SU-DHL-6 (cell line): Measurements from ENCODE around the gene KIF5C.

Experiments used
- H2AFZ ChIP-seq: fragments of 200-600 bp; sonication (generic); 2 replicates; pipeline ENCODE4 v1.6.1; 2014; ENCODE audit warnings: low read depth, mild to moderate bottlenecking, moderate library complexity, mixed read lengths, antibody characterized with exemption, low read length; ENCODE audit not compliant: severe bottlenecking
- H3F3A ChIP-seq: fragments of 200-600 bp; shearing (Covaris generic); 2 replicates; pipeline ENCODE4 v1.6.0; 2016; ENCODE audit warnings: antibody characterized with exemption, mild to moderate bottlenecking; ENCODE audit not compliant: insufficient read depth
- H3K27ac ChIP-seq: fragments of 200-600 bp; sonication (generic); 2 replicates; pipeline ENCODE4 v1.5.1; 2016; ENCODE audit warnings: low read depth, mild to moderate bottlenecking, low read length, moderate library complexity, mixed read lengths
- H3K27me3 ChIP-seq: fragments of 200-600 bp; sonication (generic), shearing (Covaris generic); 2 replicates; pipeline ENCODE4 v1.6.0; 2014; ENCODE audit warnings: mild to moderate bottlenecking, low read length
- H3K36me3 ChIP-seq: fragments of 200-600 bp; sonication (generic); 2 replicates; pipeline ENCODE4 v1.6.1; 2014; ENCODE audit warnings: mild to moderate bottlenecking, low read length, mixed read lengths
- H3K4me2 ChIP-seq: fragments of 300-600, 200-600 bp; shearing (Covaris generic), sonication (generic); 2 replicates; pipeline ENCODE4 v1.6.0; 2014; ENCODE audit warnings: low read length, low read depth, mild to moderate bottlenecking; ENCODE audit not compliant: poor library complexity, severe bottlenecking
- H3K4me3 ChIP-seq: fragments of 200-600 bp; sonication (generic); 2 replicates; pipeline ENCODE4 v1.5.1; 2014; ENCODE audit warnings: antibody characterized with exemption, low read length, mild to moderate bottlenecking, mixed read lengths; ENCODE audit not compliant: insufficient read depth, poor library complexity, severe bottlenecking
- H3K79me2 ChIP-seq: fragments of 200-600 bp; sonication (generic); 2 replicates; pipeline ENCODE4 v1.6.1; 2014; ENCODE audit warnings: mild to moderate bottlenecking, low read length, moderate library complexity; ENCODE audit not compliant: insufficient read depth
- H3K9ac ChIP-seq: fragments of 200-600 bp; sonication (generic); 2 replicates; pipeline ENCODE4 v1.7.0; 2014; ENCODE audit warnings: mild to moderate bottlenecking, low read length
- H3K9me2 ChIP-seq: fragments of 200-600 bp; sonication (generic); replicated peaks from 2 replicates; pipeline ENCODE4 v1.6.1; 2014; ENCODE audit warnings: low read length; ENCODE audit not compliant: insufficient read depth
- H3K9me3 ChIP-seq: fragments of 200-600 bp; sonication (generic); 2 replicates; pipeline ENCODE4 v1.6.1; 2014; ENCODE audit warnings: low read length, mixed read lengths; ENCODE audit not compliant: insufficient read depth
- H4K20me1 ChIP-seq: fragments of 200-600 bp; sonication (generic); 2 replicates; pipeline ENCODE4 v1.6.1; 2014; ENCODE audit warnings: low read depth, mild to moderate bottlenecking, antibody characterized with exemption, low read length, moderate library complexity, mixed read lengths
- CTCF ChIP-seq: fragments of 200-600 bp; sonication (generic); IDR thresholded peaks from one replicate; pipeline ENCODE4 v1.5.1; 2017; ENCODE audit warnings: antibody characterized with exemption, mild to moderate bottlenecking, low read length, moderate library complexity; ENCODE audit not compliant: insufficient read depth, poor library complexity, severe bottlenecking
- EZH2phosphoT487 ChIP-seq: fragments of 200-600 bp; sonication (generic), shearing (Covaris generic); conservative IDR thresholded peaks from 2 replicates; pipeline ENCODE4 v1.6.1; 2018; ENCODE audit warnings: mild to moderate bottlenecking, antibody characterized with exemption, low read length, moderate library complexity, mixed read lengths

Gene KIF5C

GRCh38 chr2:148954536-148954935 is 79.5 kb downstream of the KIF5C start:
- Histone ChIP-seq H2AFZ (no peak overlapping the region), H3K36me3 (no peaks in the 10 kb centered on the region), H3K9me3 (no peaks in the 10 kb centered on the region), H3K9me2 (no peaks in the 10 kb centered on the region), H3K4me2 (no peak overlapping the region), H3K79me2 (no peaks in the 10 kb centered on the region), H3F3A (no peaks in the 10 kb centered on the region), H4K20me1 (no peaks in the 10 kb centered on the region), H3K4me3 (no peak overlapping the region), H3K9ac (no peak overlapping the region), H3K27ac (no peak overlapping the region), H3K27me3 (no peaks in the 10 kb centered on the region)
- TF ChIP-seq EZH2phosphoT487 (no peak), CTCF (no peak)

- TF ChIP-seq CTCF: no peak
- no peak for TF ChIP-seq EZH2phosphoT487
- no peak overlapping the region for H3K27ac ChIP-seq
- no peak overlapping the region for H3K9ac ChIP-seq
- H3K4me2 ChIP-seq: no peak overlapping the region
- no peaks in the 10 kb centered on the region for H3K9me3 ChIP-seq
- no peaks in the 10 kb centered on the region for H3K27me3 ChIP-seq
- no peaks in the 10 kb centered on the region for H3K36me3 ChIP-seq
- H3K9me2 ChIP-seq: no peaks in the 10 kb centered on the region
- no peak overlapping the region for H2AFZ ChIP-seq
- H3F3A ChIP-seq: no peaks in the 10 kb centered on the region
- H4K20me1 ChIP-seq: no peaks in the 10 kb centered on the region
- H3K4me3 ChIP-seq: no peak overlapping the region
- H3K79me2 ChIP-seq: no peaks in the 10 kb centered on the region
These were observed 80.8 kb downstream of the KIF5C start for GRCh38 chr2:148955798-148956197.

- Histone ChIP-seq H2AFZ (no peak overlapping the region), H4K20me1 (no peaks in the 10 kb centered on the region), H3K27ac (no peak overlapping the region), H3K9me3 (no peaks in the 10 kb centered on the region), H3K4me3 (no peak overlapping the region), H3K79me2 (no peaks in the 10 kb centered on the region), H3F3A (no peaks in the 10 kb centered on the region), H3K4me2 (no peak overlapping the region), H3K9me2 (no peaks in the 10 kb centered on the region), H3K9ac (no peak overlapping the region), H3K27me3 (no peaks in the 10 kb centered on the region), H3K36me3 (no peaks in the 10 kb centered on the region)
- TF ChIP-seq CTCF (no peak), EZH2phosphoT487 (no peak)
These were observed 82.0 kb downstream of the KIF5C start for GRCh38 chr2:148957023-148957422.
